ENCODE results near the gene MGAT1.
"Not testable (repeated sequence)": the region's sequence is repeated elsewhere in the genome, so short reads cannot be mapped to it uniquely, and the experiment has no call there.

The MGAT1 gene

DNA sequence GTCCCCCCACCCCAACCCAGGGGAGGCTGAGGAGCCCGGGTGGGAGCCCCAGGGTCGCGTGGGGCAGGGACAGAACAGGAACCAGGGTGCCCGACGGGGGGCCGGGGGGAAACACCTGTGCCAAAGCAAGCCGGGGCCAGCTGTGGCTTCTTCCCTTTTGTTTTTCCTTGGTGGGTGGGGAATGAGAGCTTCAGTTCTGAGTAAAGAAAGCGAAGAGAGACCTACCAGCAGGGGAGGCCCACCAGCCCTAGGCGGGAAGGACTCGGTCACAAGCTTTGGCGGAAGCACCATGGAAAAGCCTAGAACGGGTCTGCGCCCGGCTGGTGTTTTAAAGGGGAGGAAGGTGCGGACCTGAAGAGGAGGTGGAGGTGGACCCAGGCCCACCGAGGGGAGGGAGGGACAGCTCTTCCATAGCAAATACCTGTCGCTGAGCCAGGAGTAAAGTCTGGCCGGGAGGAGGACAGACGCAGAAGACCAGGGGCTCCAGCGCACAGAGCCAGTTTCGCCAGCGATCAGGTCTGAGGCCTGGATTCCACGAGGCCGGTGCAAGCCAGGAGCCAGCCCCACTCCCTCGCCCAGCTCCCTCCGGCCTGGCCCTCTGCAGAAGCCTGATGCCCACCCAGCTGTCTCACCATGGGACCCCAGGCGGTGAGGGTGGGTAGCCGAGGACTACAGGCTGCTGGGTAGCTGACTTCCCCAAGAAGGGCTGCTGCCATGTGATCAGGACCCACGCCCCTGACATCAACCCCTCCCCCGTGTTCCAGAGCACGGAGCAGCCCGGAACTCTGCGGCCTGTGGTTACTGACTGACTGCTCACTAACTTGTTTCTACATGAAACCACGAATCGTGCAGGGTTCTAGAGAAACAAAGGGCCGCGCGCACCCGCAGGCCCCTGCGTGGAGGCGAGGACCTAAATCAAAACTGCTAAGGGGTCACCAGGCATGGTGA, 849 bp upstream of the MGAT1 start:
- peak; percentile 90 for DNase-seq

DNA sequence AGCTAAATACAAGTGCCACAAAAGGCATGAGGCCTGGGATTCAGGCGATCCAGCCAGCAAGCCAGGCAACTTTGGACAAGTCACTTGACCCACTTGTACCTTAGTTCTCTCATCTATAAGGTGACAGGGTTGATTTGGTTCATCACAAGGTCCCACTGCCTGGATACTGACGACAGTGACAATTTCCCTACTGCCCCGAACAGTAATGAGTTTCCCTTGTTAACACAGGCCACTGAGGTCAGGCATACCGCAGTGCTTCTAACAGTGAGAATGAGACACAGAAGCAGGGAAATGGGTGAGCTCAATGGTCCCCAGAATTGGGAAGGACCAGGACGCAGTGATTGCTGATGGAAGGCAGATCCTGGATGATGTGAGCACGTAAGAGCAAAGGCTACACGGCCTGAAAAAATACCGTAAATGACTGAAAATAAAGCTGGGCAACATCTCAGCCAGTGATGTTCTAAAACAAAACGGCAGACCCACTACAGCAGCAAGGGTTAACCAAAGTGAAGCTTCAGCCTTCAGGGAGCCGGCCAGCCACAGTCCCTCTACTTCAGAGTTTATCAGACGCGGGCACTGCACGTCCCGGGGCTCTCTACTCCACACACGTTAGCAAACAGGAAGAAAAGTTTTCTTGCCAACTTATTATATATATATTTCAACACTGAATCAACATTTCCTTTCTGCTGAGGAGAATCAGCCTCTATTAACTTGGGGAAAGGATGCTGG, 846 bp downstream of the MGAT1 start:
- peak in 1 of 3 donors; percentile 29 for DNase-seq

- DNase-seq, result no peak
Measured at GRCh38 chr5:180799902-180800801, 2.5 kb downstream of the MGAT1 start.

DNA sequence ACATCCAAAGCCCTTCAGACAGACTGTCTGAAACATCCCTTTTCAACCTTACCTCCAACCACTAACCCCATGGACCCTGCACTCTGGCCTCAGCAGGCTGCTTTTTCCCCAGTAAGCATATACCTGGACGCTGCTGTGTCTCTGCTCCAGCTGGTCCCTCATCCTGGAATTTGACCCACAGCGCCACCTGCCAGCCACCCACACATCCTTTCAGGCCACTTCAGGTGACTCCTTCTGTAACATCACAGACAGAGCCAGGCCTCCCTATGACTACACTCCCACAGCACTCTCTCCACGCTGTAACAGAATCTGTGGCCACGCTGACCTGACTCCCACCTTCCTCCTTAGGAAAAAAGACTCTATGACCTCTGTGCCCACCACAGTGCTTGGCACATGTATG, 3.4 kb downstream of the MGAT1 start:
- peak in 1 of 3 donors; percentile 1 for DNase-seq

DNA sequence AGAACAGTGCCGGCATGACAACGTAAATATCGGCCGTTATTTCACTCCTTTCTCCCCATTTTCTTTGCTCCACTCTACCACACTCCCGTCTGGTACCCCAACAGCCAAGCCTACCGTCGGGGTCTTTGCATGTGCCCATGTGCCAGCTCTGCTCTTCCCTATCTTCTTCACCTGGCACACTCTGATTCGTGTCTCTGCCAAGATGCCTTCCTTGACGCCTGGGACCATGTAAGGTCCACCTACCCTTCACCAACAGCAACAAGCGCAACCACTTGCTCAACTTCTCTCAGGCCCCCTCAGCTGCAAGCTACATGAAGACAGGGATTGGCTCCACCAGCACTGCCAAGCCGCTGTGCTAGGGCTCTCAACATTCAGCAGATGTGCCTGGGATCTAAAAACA, 4.4 kb downstream of the MGAT1 start:
- DNase-seq, result no peak

DNA sequence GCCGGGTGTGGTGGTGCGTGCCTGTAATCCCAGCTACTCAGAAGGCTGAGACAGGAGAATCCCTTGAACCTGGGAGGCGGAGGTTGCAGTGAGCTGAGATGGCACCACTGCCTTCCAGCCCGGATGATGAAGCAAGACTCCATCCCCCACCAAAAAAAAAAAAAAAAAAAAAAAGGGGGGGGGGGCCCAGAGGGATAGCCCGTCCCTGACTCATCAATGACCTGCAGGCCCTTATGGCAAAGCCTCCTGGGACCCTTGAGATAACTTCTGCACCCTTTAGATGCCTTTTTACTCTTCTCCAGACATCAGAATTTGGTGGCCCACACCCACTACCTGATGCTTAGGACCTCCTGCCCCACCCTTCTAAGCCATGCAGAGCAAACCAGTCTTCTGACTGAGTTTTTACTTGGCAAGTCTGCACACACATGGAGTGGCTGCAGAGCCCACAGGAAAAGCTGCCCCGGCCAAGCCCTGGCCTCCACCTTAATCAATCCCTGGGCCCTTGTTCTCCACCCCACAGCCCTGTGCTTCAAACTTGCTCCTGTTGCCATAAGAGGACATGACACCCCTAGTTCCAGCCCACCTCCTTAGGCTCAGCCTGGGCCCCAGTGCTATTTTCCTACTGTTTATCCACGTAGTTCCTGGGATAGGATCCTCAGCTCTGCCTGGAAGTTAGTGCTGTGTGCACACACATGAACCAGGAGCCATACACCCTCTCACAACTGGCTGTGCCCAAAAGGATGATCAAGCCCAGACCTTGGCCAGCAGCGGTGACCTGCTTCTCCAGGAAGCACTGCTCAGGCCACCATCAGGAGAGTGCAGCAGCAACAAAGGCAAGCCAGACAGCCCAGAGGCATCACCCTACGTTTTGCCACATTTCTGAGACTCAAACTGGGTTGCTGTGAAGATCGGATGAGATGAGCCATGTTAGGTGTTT, 5.1 kb downstream of the MGAT1 start:
- peak in 1 of 3 donors; percentile 16 for DNase-seq

- peak in 1 of 3 donors; percentile 3 for DNase-seq
Measured at GRCh38 chr5:180795771-180796313, 6.8 kb downstream of the MGAT1 start.

DNA sequence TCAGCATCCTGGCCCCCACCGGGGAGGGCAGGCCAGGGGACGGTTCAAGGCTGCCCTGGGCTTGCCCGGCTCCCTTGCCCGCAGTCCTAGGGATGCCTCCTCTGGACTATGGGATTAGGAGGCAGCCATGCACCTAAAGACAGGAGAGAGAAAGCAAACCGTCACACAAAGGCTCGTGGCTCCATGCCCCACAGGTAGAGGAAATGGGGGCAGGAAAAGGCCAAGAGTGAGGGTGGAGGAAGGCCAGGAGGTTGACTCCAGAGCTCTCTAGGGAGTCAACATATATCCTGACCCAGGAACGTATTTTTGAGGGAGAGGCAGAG, 9.7 kb downstream of the MGAT1 start:
- DNase-seq, result no peak

DNA sequence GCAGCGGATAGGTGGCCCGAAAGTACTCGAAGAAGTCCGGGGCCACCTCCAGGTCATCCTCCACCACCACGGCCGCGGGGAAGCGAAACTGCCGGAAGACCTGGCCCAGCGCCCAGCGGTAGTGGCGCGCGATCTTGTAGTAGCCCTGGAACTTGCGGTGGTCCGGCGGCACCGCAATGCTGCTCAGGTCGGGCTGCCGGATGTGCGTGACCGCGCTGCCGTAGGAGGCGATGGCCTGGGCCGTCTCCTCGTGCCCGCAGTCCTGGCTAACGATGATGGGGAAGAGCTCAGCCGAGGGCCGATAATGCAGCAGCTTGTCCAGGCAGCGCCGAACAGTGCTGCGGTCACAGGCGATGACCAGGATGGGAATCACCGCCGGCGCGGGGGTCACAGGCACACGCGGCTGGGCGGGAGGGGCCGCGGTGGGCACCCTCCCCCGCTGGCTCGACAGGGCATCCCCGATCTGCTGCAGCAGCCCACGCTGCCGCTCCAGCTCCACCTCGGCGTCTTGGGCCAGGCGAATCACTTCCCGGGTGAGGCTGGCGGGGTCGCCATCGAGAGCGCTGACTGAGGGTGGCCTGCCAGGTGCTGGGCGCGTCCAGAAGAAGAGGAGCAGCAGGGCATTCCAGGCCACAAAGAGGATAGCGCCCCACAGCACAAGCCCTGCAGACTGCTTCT, 10.2 kb downstream of the MGAT1 start:
- DNase-seq, result peak in 1 of 3 donors; percentile 6

GRCh38 chr5:180791611-180792213, 10.9 kb downstream of the MGAT1 start:
- no peak for DNase-seq

- DNase-seq, result no peak
Measured at GRCh38 chr5:180790524-180790923, 12.1 kb downstream of the MGAT1 start.

- peak in 1 of 3 donors; percentile 16 for DNase-seq
Measured at GRCh38 chr5:180790020-180790419, 12.6 kb downstream of the MGAT1 start.

DNA sequence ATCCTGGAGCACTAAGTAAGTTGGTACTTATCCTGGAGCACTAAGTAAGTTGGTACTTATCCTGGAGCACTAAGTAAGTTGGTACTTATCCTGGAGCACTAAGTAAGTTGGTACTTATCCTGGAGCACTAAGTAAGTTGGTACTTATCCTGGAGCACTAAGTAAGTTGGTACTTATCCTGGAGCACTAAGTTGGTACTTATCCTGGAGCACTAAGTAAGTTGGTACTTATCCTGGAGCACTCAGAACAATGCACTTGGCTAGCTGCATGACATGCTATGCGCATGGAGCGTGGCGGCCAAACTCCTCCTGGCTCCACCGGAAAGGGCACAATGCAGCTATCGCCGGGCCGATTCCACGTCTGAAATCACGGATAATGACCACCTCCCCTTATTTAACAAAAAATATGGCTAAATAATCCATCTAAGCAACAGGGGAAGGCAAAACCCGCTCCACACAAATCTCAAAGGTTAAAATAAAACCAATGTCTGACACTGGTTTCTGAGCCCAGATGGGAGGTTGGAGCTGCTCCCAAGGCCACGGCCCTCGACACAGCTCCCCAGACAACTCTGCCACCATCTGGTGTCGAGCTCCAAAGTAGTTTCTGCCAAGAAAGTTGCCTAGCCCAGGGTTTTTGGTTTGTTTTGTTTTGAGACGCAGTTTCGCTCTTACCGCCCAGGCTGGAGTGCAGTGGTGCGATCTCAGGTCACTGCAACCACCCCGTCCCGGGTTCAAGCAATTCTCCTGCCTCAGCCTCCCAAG, 13.8 kb downstream of the MGAT1 start:
- not testable (repeated sequence) for DNase-seq

- no peak for DNase-seq
Measured at GRCh38 chr5:180787711-180788431, 14.7 kb downstream of the MGAT1 start.

- DNase-seq, result no peak
Measured at GRCh38 chr5:180786531-180787398, 15.8 kb downstream of the MGAT1 start.

DNA sequence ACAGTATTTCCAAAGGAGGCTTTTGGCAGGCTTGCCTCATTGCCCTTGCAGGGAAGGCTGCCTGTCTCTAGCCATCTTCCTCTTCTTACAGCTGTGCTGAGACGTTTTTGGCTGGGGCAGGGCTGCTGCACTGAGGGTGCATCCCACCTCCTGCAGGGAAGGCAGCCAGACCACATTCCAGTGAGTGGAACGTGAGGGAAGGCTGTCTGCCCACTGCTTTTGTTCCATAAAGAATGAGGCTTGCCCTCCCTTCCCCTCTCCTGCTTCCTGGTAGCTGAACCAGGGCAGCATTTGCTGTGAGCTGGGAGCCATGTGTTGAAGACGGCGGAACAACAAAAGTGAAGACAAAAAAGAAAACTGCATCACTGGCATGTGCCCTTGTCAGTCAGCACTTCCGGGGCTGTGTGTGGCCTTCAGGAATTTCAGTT, 16.8 kb downstream of the MGAT1 start:
- no peak for DNase-seq

DNA sequence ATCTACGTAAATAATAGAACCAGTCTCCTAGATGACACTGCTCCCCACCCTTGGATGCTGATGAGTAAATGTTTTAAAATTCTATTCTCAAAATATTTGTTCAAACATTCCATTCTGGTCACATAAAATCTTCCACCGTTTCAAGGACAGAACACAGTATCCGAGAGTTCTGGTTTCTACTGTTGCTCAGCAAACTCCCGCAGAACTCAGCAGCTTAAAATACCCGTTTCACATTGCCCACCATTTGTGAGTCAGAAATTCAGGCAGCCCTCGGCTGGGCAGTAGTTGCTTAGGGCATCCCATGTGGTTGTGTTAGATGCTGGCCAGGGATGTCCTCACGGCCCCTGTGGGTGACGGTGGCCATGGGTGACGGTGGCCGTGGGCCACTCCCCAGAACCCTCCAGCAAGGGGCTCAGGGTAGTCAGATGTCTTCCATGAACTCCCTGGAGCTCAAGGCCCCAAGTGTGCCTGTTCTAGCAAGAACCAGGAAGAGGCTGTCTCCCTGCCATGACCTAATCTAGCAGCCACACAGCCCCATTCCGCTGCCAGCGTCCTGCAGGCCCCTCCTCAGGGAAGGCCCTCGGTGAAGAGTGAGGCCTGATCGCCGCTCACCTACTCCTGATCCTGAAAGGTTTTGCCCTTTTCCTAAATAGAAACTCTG, 17.4 kb downstream of the MGAT1 start:
- no peak for DNase-seq

All from suppressor macrophage treated with lipopolysaccharide for 1 hour (primary cell).